Left ventricle myocardium inferior (tissue), 1 donor: ENCODE results near the gene ABCC9. TPM values are rescaled to one million over a fixed set of nuclear protein-coding genes. Genes with fewer than 3 reads are reported as not detected.
A peak's percentile ranks its signal among the peaks of the same experiment; 100 is the strongest.

Experiments
- DNase-seq: peaks from one replicate; pipeline ENCODE4 v3.0.0-alpha.2; 2020
- H3K27ac ChIP-seq: fragments of 200-600 bp; replicated peaks from 2 replicates; pipeline ENCODE4 v1.8.0; 2021
- H3K27me3 ChIP-seq: fragments of 200-600 bp; 2 replicates; pipeline ENCODE4 v1.8.0; 2021; ENCODE audit warnings: low read depth
- H3K36me3 ChIP-seq: fragments of 200-600 bp; 2 replicates; pipeline ENCODE4 v1.8.0; 2021
- H3K4me1 ChIP-seq: fragments of 200-600 bp; 2 replicates; pipeline ENCODE4 v1.8.0; 2021
- H3K4me3 ChIP-seq: fragments of 200-600 bp; 2 replicates; pipeline ENCODE4 v1.8.0; 2021; ENCODE audit warnings: mild to moderate bottlenecking, moderate library complexity
- H3K9me3 ChIP-seq: fragments of 200-600 bp; replicated peaks from 2 replicates; pipeline ENCODE4 v1.8.0; 2021
- intact Hi-C: fragments of 100-400 bp; cut with micrococcal nuclease; formaldehyde crosslinking; loops from one replicate; pipeline ENCODE4 v1.11.0; 2022
- total RNA-seq: library from RNA; stranded (reverse); fragmentation: NEBNext Ultra II Directional; extraction: Animal tissue kit (Norgen Biotek cat#: 25700); gene quantifications from one replicate; pipeline ENCODE4 v1.2.1, GENCODE V29; 2021
- TF ChIP-seq, protein P1 (sequence below): fragments of 200-600 bp; IDR thresholded peaks from 2 replicates; pipeline ENCODE4 v1.8.0; 2021; ENCODE audit warnings: antibody characterized with exemption, mild to moderate bottlenecking, borderline replicate concordance
- donor health status: DM: no; HTN: yes; CAD: no; lungs with severe emphysema.

Gene ABCC9
- total RNA-seq, 1 donor from 2014 or later: 81.8 TPM

DNA sequence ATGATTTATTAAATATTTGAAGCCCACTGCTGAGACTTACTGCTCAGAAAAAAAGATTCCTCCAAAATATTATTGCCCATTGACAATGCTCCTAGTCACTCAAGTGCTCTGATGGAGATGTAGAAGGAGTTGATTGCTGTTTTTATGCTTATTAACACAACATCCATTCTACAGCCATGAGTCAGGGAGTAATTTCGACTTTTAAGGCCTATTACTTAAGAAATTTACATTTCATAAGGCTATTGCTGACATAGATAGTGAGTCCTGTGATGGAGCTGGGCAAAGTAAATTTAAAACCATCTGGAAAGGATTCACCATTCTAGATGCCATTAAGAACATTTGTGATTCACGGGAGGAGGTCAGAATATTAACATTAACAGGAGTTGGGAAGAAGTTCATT lies 171.9 kb downstream of the ABCC9 start:
- Histone ChIP-seq H3K27ac (peak overlapping the region; percentile 94), H3K9me3 (no peaks in the 10 kb centered on the region), H3K4me3 (peak overlapping the region; percentile 76), H3K27me3 (no peaks in the 10 kb centered on the region), H3K36me3 (peaks cover 51% of the 10 kb centered on the region), H3K4me1 (peaks cover 54% of the 10 kb centered on the region)
- no peak for DNase-seq
- intact Hi-C loops: no loop called here
- TF ChIP-seq, protein P1, sequence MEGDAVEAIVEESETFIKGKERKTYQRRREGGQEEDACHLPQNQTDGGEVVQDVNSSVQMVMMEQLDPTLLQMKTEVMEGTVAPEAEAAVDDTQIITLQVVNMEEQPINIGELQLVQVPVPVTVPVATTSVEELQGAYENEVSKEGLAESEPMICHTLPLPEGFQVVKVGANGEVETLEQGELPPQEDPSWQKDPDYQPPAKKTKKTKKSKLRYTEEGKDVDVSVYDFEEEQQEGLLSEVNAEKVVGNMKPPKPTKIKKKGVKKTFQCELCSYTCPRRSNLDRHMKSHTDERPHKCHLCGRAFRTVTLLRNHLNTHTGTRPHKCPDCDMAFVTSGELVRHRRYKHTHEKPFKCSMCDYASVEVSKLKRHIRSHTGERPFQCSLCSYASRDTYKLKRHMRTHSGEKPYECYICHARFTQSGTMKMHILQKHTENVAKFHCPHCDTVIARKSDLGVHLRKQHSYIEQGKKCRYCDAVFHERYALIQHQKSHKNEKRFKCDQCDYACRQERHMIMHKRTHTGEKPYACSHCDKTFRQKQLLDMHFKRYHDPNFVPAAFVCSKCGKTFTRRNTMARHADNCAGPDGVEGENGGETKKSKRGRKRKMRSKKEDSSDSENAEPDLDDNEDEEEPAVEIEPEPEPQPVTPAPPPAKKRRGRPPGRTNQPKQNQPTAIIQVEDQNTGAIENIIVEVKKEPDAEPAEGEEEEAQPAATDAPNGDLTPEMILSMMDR: no peak

DNA sequence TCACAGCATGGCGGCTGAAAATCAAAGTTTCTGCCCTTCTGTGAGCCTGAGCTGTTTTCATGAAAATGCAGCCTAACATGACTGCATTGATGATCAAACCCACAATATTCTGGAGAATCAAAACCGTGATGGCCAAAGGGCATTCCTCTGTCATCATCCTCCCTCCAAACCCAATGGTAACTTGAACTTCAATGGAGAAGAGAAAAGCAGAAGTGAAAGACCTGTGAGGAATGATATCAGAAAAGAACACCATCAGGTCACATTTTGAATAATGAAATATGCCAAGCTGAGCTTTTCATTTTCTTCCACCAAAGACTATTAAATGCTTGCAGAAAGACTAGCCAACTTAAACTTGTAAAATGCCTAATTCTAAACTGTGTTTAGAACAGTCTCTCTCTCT lies 174.8 kb downstream of the ABCC9 start:
- intact Hi-C loops: no loop called here
- peaks cover 51% of the 10 kb centered on the region for H3K36me3 ChIP-seq
- peak overlapping the region; percentile 20 for H3K4me3 ChIP-seq
- TF ChIP-seq, protein P1: no peak
- no peaks in the 10 kb centered on the region for H3K9me3 ChIP-seq
- no peaks in the 10 kb centered on the region for H3K27me3 ChIP-seq
- H3K27ac ChIP-seq: peak overlapping the region; percentile 36
- H3K4me1 ChIP-seq: peaks cover 46% of the 10 kb centered on the region
- no peak for DNase-seq

DNA sequence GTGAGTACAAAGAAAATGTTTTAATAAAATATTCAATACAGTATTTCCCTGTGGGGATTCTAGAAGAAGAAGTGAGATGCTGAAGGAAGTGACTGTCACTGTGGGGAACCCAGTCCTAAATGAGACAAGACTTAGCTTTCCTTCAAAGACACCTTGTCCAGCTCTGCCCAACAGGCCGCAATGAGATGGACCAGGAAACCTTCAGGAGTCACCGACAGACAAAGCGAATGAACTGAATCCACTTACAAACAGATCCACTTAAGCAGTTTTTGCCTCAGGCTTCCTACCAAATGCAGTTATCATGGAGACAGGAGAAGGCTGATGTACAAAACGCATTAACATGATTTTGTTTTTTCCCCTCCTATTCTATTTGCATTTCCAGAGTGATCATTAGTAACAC lies 176.3 kb downstream of the ABCC9 start:
- TF ChIP-seq, protein P1: no peak
- H3K36me3 ChIP-seq: peaks cover 46% of the 10 kb centered on the region

DNA sequence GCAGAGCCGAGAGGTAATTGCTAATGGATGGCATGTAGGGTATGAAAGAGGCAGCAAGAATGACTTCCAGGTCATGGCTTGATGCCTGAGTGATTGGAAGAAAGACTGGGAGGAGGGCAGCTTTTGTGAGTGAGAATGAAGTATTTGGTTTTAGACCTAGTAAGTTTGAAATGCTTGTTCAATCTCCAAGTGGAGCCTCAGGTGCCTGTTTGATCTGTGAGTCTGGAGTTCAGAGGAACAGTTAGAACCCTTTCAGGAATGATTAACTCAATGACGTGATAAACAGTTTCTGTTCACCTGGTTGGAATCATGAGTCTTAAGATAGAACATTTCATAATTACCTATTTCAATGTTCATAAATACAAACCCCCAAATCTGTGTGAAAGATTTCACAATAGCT lies 177.2 kb downstream of the ABCC9 start:
- no peak overlapping the region for H3K4me3 ChIP-seq
- TF ChIP-seq, protein P1: no peak
- peaks cover 40% of the 10 kb centered on the region for H3K36me3 ChIP-seq
- peak overlapping the region; percentile 9 for H3K27ac ChIP-seq
- intact Hi-C loops: no loop called here
- H3K9me3 ChIP-seq: peaks cover 1% of the 10 kb centered on the region
- DNase-seq: no peak
- no peaks in the 10 kb centered on the region for H3K27me3 ChIP-seq
- peaks cover 40% of the 10 kb centered on the region for H3K4me1 ChIP-seq

More for the DNA sequence above, 176.3 kb downstream of the ABCC9 start:
- no peak for DNase-seq
- H3K9me3 ChIP-seq: no peaks in the 10 kb centered on the region
- intact Hi-C loops: no loop called here
- H3K27ac ChIP-seq: peak overlapping the region; percentile 36
- no peaks in the 10 kb centered on the region for H3K27me3 ChIP-seq
- H3K4me1 ChIP-seq: peaks cover 40% of the 10 kb centered on the region
- peak overlapping the region; percentile 20 for H3K4me3 ChIP-seq

DNA sequence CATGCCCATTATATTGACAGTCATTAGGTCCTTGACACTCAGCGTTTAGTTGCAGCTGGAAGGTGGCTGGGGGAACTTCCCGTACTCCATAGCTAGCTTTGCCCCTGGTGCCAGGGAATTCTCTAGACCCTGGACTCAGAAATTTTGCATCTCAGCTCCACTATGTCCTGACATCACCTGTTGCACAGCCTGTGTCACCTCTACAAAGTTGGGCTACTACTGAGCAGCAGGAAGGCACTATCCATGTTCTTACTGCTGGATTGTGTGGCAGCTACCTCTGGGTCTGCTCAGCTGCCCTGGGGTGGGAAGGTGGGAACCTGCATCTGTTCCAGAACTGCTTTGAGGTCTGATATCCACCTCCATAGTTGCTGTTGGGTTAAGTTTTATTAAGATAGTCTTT lies 177.7 kb downstream of the ABCC9 start:
- Histone ChIP-seq H3K9me3 (peaks cover 4% of the 10 kb centered on the region), H3K27me3 (no peaks in the 10 kb centered on the region), H3K36me3 (peaks cover 34% of the 10 kb centered on the region), H3K27ac (peak overlapping the region; percentile 9), H3K4me3 (no peak overlapping the region), H3K4me1 (peaks cover 35% of the 10 kb centered on the region)
- no peak for DNase-seq
- intact Hi-C loops: no loop called here
- TF ChIP-seq, protein P1: no peak
